ENCODE results near the gene GRK6. TPM values are rescaled to one million over a fixed set of nuclear protein-coding genes. Genes with fewer than 3 reads are reported as not detected.
A peak's percentile ranks its signal among the peaks of the same experiment; 100 is the strongest.

The GRK6 gene
- polyA plus RNA-seq, 1 of the 3 experiments (the other 2 are of a cell fraction), result 39.5 TPM

- Histone ChIP-seq H3K79me2 (ENCODE audit: insufficient read depth) (peaks cover 25% of the 10 kb centered on the region), H3K27ac (ENCODE audit: low read depth in 2 of 2, low read length in 1 of 2) (peak overlapping the region; percentile 93 to 96; a peak in 2 of 4 replicates), H3K9ac (peak overlapping the region; percentile 92; the same call in 1 of the 2 replicates), H2AFZ (ENCODE audit: low read depth) (no peak overlapping the region), H3K4me3 (ENCODE audit: low read depth in 2 of 2, low read length in 1 of 2) (peak overlapping the region; percentile 69 to 77), H4K20me1 (ENCODE audit: insufficient read depth) (0 out of 2 replicates have a peak, but pooled peaks cover 9% of the 10 kb centered on the region), H3K9me2 (no peaks in the 10 kb centered on the region), H3K4me2 (peak overlapping the region; percentile 86), H3K27me3 (ENCODE audit: insufficient read depth) (no peaks in the 10 kb centered on the region), H3F3A (replicated peaks; ENCODE audit: insufficient read depth) (peaks cover 21% of the 10 kb centered on the region), H3K36me3 (replicated peaks in 1 of 2; ENCODE audit: control insufficient read depth in 1 of 2, insufficient read depth in 2 of 2, low read length in 1 of 2) (peaks cover 5 to 13% of the 10 kb centered on the region in 2 experiments), H3K4me1 (ENCODE audit: control insufficient read depth in 1 of 2, insufficient read depth in 2 of 2, low read depth in 1 of 2, low read length in 1 of 2) (peaks cover 23 to 38% of the 10 kb centered on the region in 2 experiments), H3K9me3 (no peaks in the 10 kb centered on the region)
- CTCF ChIA-PET, result interaction anchor here (0.7 to 15.5 kb wide), 9 partner anchors 9 to 127 kb away, joined by 3 to 318 read pairs (median 5); partner anchors contain the start of genes GRK6, PDLIM7 and PFN3
- 55% methylated on average over 8 of the region's 8 CpGs for WGBS (ENCODE audit: low lambda C conversion rate)
- POLR2A ChIA-PET, result interaction anchor here (0.8 to 6.1 kb wide), 7 partner anchors 9 to 55 kb away, joined by 3 to 46 read pairs (median 4); partner anchors contain the start of gene GRK6
- no peak for DNase-seq
- no peak for TF ChIP-seq FOXJ3 (CRISPR knock-in tag; IDR thresholded peaks at IDR 0.05)
- no peak for TF ChIP-seq EP300 (IDR thresholded peaks at IDR 0.05; ENCODE audit: borderline replicate concordance in 1 of 2, low read depth in 1 of 2, low read length in 1 of 2)
- TF ChIP-seq CHD2 (IDR thresholded peaks at IDR 0.05; ENCODE audit: low read length, partially characterized antibody), result no peak
- no peak for TF ChIP-seq SMC3 (IDR thresholded peaks at IDR 0.05; ENCODE audit: low read depth, low read length)
- TF ChIP-seq ZBTB33 (IDR thresholded peaks at IDR 0.05; ENCODE audit: borderline replicate concordance, low read depth), result no peak
- no peak for TF ChIP-seq GABPA (IDR thresholded peaks at IDR 0.05; ENCODE audit: low read depth)
- no peak for TF ChIP-seq FOXM1 (IDR thresholded peaks at IDR 0.05; ENCODE audit: low read depth)
Observed at GRCh38 chr5:177445917-177446199, 19.4 kb downstream of the GRK6 start.

DNA sequence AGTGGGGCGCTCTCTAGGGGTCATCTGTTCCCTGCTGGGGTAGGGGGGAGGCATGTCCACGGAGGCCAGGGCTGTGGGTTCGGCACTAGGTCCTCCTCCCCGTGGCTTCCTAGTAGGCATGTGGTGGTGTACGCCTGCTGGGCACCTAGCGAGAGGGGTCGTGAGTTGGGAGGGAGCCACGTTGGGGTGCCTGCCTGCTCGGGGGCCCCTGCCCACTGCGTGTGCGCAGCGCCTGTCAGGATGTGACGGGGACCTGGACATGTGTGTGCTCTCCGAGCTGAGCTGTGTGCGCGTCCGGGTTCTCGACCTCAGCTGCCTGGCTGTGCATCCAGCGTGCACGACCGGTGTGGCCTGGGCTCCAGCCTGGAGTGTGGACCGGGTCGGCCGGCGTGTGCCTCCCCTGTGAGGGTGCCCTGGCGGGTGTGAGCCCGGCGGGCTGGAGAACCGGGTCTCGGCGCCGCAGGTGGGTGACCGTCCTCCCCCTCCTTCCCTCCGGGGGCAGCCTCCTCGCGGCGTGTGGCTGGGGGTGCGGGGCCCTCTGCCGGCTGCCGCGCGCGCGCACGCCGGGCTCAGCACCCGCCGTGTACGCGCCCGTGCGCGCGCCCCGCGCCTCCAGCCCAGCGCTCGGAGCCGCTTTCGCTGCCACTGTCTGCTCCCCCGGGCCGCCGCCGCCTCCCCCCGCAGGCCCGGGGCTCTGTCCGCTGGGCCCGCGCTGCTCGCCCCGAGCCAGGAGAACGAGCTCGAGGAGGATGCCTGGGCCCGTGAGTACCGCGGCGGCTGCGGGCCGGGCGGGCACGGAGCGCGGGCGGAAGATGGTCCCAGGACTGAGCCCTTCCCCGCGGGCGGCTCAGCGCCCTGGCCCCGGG, 20.0 kb downstream of the GRK6 start, which contains the start of gene PRR7:
Gene PRR7 (plus strand): TSS at position 615 of the 866 bp plus-strand sequence. CDS start 8,254 bp downstream, outside the sequence.
- H3K9me2 ChIP-seq, result no peaks in the 10 kb centered on the region
- peak within 1 kb of the TSS; percentile 92 for H3K9ac ChIP-seq
- ChIA-PET POLR2A (interaction anchor here (0.8 to 6.1 kb wide), 8 partner anchors 9 to 56 kb away, joined by 3 to 46 read pairs (median 4); partner anchors contain the start of gene GRK6), CTCF (interaction anchor here (0.7 to 15.5 kb wide), 13 partner anchors 9 to 143 kb away, joined by 3 to 318 read pairs (median 4); partner anchors contain the start of genes GRK6, PDLIM7, PFN3 and PRELID1)
- H3K27me3 ChIP-seq (ENCODE audit: insufficient read depth), result no peaks in the 10 kb centered on the region
- TF ChIP-seq FOXJ3 (CRISPR knock-in tag; IDR thresholded peaks at IDR 0.05) (peak; percentile 42; the same call in 1 of the 2 replicates), EP300 (IDR thresholded peaks at IDR 0.05; ENCODE audit: borderline replicate concordance in 1 of 2, low read depth in 1 of 2, low read length in 1 of 2) (no peak), NRF1 (IDR thresholded peaks at IDR 0.05; ENCODE audit: low read depth, low read length) (peak; percentile 51), RCOR1 (IDR thresholded peaks at IDR 0.05; ENCODE audit: low read length) (0 out of 2 replicates have a peak, but pooled peaks have one; percentile 31), PBX3 (IDR thresholded peaks at IDR 0.05) (0 out of 2 replicates have a peak, but pooled peaks have one; percentile 6), MEF2A (IDR thresholded peaks at IDR 0.05; ENCODE audit: borderline replicate concordance, low read depth) (no peak), MXI1 (IDR thresholded peaks at IDR 0.05; ENCODE audit: low read depth, low read length) (peak; percentile 91)
- TF ChIP-seq, protein P1, sequence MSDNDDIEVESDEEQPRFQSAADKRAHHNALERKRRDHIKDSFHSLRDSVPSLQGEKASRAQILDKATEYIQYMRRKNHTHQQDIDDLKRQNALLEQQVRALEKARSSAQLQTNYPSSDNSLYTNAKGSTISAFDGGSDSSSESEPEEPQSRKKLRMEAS (IDR thresholded peaks at IDR 0.05; ENCODE audit: low read depth), result peak; percentile 52; the same call in 1 of the 2 replicates
- H3K4me3 ChIP-seq (ENCODE audit: low read depth in 2 of 2, low read length in 1 of 2), result peak within 1 kb of the TSS; percentile 69 to 77
- peaks cover 5 to 13% of the 10 kb centered on the region in 2 experiments for H3K36me3 ChIP-seq (replicated peaks in 1 of 2; ENCODE audit: control insufficient read depth in 1 of 2, insufficient read depth in 2 of 2, low read length in 1 of 2)
- WGBS (ENCODE audit: low lambda C conversion rate), result 1% methylated on average over 16 of the region's 89 CpGs
- peak within 1 kb of the TSS; percentile 33; the same call in 1 of the 2 replicates for H2AFZ ChIP-seq (ENCODE audit: low read depth)
- peak within 1 kb of the TSS; percentile 93 to 96 for H3K27ac ChIP-seq (ENCODE audit: low read depth in 2 of 2, low read length in 1 of 2)
- H3K9me3 ChIP-seq, result no peaks in the 10 kb centered on the region
- H3K79me2 ChIP-seq (ENCODE audit: insufficient read depth), result peaks cover 27% of the 10 kb centered on the region
- H3F3A ChIP-seq (replicated peaks; ENCODE audit: insufficient read depth), result peaks cover 21% of the 10 kb centered on the region
- peak within 1 kb of the TSS; percentile 86 for H3K4me2 ChIP-seq
- H3K4me1 ChIP-seq (ENCODE audit: control insufficient read depth in 1 of 2, insufficient read depth in 2 of 2, low read depth in 1 of 2, low read length in 1 of 2), result peaks cover 23 to 41% of the 10 kb centered on the region in 2 experiments
- 0 out of 2 replicates have a peak, but pooled peaks cover 9% of the 10 kb centered on the region for H4K20me1 ChIP-seq (ENCODE audit: insufficient read depth)
- DNase-seq, result peak; percentile 95
